NAMALWA (cell line): ENCODE measurements around the gene OSBPL9.
"Not testable (repeated sequence)": the region's sequence is repeated elsewhere in the genome, so short reads cannot be mapped to it uniquely, and the experiment has no call there.

Source experiments
- DNase-seq: peaks from one replicate; pipeline ENCODE4 v3.0.0-alpha.2; 2015; ENCODE audit warnings: low spot score

OSBPL9 gene

DNA sequence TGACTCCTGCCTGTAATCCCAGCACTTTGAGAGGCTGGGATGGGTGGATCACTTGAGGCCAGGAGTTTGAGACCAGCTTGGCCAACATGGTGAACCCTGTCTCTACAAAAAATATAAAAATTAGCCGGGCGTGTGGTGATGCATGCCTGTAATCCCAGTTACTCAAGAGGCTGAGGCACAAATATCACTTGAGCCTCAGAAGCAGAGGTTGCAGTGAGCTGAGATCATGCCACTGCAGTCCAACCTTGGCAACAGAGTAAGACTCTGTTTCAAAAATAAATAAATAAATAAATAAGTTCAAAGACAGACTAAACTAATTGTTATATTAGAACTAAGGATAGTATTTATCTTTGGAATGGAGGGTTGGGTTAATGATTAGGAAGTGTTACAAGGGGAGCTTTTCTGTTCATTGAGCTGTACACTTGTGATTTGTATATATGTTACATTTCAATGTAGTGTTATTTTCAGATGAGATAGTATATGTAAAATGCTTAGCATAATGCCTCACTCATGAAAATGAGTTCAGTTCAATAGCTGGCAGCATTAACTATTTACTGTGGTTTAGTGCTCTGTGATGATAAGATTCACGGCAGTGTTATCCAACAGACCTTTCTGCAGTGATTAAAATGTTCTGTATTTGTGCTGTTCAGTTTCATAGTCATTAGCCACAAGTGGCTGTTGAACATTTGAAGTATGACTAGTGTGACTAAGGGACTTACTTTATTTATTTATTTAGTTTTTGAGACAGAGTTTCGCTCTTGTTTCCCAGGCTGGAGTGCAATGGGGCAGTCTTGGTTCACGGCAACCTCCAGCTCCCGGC is 47.7 kb downstream of the OSBPL9 start:
- DNase-seq, result no peak

DNA sequence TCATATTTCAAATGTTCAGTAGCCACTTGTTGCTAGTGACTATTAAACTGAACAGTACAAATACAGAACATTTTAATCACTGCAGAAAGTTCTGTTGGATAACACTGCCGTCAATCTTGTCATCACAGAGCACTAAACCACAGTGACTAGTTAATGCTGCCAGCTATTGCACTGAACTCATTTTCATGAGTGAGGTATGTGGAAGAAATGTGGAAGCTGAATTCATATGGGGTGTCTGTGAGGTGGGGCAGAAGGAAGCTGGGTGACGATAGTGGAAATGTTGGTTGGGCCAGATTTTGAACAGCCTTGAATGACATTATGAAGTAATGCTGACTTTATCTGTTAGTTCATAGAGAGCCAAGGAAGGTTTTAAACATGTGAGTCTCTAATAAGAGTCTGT is 49.6 kb downstream of the OSBPL9 start:
- DNase-seq, result no peak

DNA sequence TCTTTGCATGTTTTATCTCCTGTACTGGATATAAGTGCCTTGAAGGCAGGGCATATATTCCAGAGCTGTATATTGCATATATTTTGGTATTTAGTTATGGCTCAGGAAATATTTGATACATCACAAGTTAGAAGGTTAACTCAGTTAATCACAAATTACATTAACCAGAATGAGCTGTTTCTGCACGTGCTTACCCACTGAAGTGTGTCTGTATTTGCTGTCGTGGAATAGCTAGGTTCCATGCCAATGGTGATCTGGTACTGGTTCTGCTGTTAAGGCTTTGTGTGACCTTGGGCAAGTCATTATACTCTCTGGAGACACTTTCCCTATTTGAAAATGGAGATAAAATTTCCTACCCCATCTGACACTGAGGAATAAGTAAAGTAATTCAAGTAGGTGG is 50.7 kb downstream of the OSBPL9 start:
- DNase-seq, result no peak

DNA sequence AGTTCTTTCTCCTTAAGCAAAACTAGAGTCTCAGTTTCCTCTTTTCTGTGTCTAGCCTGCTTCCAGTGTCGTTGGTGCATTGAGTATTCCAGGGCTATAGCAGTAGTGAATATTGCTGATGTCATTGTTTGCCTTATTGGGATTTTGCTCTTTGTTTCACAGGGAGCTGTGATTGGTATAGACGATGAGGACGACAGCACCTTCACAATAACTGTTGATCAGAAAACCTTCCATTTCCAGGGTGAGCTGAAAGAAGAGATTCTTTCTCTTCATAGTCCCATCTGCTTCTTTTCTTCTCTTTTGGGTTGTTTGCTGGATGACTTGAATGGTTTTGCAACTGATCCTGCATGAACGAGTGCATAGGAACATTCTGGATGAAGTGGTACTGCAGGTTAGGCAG is 52.4 kb downstream of the OSBPL9 start:
- DNase-seq, result no peak

DNA sequence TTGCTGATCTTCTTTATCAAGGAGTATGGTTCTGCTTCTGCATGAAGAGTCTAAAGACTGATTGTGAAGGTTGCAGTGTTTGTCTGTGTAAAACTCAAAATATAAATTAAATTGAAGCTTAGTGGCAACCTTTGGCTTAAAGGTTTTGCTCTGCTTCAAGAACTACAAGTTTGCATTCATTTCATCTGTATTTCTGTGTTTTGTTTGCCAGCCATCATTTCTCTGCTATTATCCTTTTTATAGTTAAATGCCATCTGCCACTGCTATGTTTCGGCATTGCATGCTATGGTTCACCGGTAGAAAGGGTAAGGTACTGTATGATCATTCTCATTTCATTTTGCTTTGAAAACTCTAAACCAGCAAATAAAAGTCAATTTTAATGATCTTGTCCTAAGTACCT is 52.9 kb downstream of the OSBPL9 start:
- no peak for DNase-seq

DNA sequence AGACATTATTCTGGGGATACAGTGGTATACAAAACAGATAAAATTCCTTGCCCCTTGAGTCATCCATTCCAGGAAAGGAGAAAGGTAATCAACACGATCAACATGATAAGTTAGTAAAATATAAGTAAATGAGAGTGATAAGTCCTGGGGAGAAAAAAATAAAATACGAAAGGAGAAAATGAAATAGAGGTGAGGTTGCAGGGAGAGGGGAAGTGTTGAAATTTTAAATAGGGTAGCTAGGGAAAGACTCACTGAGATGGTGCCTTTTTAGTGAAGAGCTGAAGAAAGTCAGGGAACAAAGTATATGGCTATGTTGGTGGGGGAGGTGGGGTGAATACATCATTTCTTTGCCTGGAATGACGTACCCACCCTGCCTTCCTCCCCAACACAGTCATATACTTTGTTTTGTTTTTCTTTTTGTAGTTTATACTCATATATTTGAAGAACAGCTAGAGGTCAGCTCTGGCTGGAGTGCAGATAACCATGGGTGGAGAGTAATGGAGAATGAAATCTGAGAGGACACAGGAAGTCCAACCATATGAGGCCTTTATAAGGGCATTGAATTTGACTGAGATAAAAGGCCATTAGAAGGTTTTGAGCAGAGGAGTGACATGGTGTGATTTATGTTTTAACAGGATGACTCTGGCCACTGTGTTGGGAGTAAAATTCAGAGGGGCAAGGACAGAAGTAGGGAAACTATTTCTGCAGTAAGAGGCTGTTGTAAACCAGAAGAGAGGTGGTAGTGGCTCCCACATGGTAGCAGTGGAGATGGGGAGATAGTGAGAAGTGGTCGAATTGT is 54.8 kb downstream of the OSBPL9 start:
- no peak for DNase-seq

DNA sequence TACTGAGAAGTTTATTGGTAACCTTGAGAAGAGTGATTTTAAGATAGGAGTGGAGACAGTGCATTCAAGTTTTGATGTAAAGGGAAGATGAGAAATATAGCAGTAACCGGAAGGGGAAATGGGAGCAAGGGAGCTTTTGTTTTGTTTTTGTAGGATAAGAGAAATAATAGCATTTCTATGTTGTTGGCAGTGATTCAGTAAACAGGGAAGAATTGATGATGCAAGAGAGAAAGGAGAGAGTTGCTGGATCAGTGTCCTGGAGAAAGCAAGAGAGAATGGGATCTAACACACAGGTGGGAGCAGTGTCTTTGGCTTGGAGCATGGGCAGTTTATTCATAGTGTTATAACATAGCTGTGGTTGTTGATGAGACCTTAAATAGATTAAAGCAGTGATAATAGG is 56.4 kb downstream of the OSBPL9 start:
- no peak for DNase-seq

DNA sequence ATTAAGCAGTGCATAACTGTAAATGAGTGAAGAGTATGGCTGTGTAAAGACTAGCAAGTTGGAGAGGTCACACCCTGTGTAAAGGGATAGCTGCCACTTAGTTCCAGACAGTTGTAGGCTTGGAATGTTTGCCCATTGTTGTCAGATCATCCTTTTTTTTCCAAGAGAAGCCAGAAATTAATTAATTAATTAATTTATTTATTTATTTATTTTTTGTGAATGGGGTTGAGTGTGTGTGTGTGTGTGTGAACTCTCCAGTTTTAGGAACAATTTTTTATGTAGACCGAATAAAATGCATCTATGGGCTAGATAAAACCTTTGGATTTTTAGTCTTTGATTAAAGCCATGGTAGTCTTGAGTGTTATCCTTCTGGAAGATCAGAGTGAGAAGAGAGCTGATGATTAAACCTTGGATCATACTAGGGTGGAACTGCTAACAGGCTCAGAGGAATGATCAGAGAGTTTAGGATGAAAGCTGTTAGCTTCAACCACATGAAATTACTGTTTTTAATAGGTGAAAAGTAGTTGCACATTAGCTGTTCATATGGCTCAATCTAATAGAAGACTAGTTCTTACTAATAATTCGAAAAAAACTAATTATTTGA is 58.4 kb downstream of the OSBPL9 start:
- DNase-seq, result no peak

DNA sequence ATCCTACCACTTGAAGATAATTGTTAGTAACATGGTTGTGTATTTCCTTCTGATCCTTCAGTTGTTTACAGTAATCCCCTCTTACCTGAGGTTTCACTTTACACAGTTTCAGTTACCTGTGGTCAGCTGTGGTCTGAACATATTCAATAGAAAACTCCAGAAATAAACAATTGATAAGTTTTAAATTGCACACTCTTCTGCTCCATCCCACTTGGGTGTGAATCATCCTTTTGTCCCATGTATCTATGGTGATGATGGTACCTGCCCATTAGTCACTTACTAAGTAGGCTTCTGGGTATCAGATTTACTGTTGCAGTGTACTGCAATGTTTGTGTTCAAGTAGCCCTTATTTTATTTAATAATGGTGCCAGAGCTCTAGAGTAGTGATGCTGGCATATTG is 62.5 kb downstream of the OSBPL9 start:
- no peak for DNase-seq

DNA sequence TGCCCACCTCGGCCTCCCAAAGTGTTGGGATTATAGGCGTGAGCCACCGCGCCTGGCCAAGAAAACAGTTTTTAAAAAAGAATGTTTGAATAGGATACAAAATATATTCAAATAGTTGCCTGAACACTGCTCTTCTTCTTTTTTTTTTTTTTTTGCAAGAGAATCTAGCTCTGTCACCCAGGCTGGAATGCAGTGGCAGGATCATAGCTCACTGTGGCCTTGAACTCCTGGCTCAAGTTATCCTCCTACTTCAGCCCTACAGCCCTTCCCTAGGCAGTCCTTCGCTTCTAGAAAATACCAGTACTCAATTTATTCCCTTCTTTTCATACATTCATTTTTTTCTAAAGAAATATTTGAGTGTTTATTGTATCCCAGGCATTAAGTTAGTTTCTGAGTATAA is 67.9 kb downstream of the OSBPL9 start:
- no peak for DNase-seq

DNA sequence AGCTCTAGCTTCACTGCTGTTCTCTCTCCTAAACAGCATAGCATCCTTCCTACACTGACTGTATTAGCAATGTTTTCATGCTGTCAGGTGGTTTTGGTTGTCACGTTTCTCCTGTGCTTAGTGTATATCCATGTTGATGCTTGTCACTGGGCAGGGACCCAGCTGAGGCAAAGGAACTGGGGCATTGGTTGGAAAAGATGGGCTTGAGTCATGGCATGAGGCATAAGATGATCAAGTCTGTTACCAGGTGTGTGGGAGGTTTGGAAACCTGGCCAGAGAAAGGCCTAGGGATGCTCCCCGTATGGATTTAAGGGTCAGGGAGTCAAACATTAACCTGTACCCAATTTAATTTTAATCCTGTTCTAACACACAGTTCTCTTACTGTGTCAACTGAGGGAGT is 69.6 kb downstream of the OSBPL9 start:
- DNase-seq, result no peak

DNA sequence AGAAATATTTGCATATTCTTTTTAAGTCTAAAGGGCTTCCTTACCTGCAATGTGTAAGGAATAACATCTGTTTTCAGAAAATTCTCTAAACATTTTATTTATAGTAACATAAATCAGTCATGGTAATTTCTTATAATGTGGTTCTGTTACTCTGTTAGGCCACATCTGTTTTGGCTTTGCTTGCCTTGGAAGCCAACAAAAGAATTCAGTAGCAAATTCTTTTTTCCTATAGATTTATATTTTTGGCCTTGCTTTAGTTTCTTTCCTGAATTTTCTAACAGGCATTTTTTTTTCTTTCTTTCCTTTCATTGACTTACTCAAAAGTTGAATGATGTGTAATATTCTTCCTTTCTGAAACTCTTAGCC is 72.2 kb downstream of the OSBPL9 start:
- no peak for DNase-seq

DNA sequence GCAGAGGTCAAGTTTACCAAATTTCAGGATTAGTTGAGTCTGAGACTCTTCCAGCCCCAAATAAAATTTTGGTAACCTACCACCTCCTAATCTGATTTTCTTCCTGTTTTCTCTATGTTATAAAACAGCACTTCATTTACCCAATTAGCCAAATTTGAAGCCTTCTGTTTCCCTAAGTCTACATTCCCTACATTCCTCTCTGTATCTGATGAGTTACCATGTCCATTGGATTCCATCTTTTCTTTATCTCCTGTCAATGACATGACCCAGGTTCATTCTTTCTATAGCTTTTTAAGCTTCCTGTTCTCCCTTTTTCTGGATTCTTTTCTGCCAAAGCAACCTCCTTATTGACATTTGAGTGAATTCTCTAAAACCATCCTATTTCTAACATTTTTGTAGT is 72.8 kb downstream of the OSBPL9 start:
- DNase-seq, result no peak

DNA sequence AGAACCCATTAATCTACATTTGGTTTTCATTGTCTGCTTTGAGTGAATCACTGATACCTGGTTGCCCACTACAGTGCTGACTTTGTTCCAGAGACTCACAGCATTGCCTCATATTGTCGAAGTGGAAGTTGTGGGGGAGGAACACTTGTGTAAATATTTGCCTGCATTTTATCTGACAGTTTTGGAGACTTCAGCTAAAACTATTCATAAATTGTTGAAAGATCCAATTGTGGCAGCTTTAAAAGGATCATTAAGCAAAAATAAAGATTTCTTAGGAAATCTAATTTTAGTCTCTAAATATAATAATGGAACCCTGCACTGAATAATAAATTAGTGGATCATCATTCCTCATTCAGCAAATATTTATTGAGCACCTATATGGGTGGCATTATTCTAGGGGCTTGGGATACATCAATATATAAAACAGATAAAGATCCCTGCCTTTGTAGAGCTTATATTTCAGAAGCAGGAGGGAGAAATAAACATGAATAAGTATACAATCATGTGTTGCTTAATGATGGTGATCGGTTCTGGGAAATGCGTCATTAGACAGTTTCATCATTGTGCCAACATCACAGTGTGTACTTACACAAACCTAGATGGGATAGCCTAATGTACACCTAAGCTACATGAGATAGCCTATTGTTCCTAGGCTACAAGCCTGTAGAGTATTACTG is 73.5 kb downstream of the OSBPL9 start:
- DNase-seq, result no peak

DNA sequence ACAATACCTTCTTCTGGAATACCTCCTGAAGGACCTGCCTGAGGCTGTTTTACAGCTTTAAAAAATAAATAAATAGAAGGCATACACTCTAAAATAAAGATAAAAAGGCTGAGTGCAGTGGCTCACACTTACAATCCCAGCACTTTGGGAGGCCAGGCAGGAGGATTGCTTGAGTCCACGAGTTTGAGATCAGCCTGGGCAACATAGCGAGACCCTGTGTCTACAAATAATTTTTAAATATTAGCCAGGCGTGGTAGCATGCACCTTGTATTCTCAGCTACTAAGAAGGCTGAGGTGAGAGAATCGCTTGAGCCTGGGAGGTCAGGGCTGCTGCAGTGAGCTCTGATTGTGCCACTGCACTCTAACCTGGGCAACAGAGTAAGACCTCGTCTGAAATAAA is 75.0 kb downstream of the OSBPL9 start:
- no peak for DNase-seq

DNA sequence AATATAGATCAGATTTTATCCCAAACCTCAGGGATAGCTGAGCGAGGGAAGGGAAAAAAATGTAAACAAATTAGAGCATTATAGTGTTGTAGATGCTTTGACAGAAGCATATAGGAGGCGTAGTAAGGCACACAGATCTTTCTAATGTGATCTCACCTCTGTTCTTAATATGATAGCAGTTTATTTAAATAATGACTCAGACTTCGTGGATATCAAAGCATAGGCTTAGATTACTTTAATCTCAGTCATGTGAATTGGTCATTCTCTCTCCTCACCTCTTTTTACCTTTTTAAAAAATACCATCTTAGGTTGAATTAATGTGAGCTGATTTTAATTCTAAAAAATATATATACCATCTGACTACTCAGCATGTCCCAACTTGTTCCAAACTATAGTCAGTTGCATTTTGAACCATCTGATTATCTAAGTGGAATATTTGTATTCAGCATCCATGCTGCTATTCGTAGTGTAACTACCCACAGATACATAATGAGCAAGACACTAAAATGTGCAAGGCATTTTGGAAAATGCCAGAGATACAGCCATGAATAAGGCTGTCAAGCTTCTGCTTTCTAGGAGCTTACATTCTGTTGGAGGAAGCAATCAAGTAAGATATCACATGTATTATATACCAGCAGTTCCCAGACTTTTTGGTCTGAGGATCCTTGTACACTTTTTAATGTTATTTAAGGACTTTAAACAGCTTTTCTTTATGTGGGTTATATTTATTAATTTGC is 76.7 kb downstream of the OSBPL9 start:
- DNase-seq, result no peak

DNA sequence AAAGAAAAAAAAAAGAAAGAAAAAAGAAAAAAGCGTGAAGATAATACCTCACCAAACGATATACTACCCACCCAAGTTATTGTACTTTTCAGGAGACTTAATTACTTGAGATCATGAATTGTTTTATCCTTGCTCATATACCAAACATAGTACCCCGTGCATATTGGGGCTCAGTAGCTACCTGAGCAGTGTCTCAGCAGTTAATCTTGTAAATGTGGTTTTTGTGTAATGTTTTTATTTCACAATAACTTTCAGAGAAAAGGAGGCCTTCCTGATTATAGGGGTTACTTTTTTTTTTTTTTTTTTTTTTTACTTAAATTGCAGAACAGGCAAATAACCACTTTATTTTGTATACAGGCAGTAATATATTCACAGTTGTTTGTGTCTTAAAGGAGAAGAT is 80.3 kb downstream of the OSBPL9 start:
- no peak for DNase-seq

DNA sequence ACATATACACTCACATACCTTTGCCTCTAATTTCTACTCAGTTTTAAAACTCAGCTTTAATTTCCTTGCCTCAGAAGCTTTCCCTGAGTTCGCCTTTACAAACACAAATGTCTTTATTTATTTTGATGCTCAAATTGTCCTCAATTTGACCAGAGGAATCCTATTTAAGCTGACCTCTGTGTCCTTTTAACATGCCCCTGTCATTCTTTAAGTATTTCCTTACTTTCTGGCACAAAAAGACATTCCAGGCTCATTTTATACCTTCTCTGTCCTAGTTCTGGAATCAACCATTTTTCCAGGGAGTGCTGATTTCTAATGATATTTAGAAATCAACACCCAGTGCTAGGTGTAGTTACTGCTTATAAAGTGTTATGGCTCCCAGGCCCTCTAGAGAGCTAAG is 82.5 kb downstream of the OSBPL9 start:
- DNase-seq, result no peak

DNA sequence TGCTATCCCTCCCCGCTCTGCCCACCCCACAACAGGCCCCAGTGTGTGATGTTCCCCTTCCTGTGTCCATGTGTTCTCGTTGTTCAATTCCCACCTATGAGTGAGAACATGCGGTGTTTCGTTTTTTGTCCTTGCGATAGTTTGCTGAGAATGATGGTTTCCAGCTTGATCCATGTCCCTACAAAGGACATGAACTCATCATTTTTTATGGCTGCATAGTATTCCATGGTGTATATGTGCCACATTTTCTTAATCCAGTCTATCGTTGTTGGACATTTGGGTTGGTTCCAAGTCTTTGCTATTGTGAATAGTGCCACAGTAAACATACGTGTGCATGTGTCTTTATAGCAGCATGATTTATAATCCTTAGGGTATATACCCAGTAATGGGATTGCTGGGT is 84.9 kb downstream of the OSBPL9 start:
- not testable (repeated sequence) for DNase-seq

DNA sequence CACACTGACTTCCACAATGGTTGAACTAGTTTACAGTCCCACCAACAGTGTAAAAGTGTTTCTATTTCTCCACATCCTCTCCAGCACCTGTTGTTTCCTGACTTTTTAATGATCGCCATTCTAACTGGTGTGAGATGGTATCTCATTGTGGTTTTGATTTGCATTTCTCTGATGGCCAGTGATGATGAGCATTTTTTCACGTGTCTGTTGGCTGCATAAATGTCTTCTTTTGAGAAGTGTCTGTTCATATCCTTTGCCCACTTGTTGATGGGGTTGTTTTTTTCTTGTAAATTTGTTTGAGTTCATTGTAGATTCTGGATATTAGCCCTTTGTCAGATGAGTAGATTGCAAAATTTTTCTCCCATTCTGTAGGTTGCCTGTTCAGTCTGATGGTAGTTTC is 85.3 kb downstream of the OSBPL9 start:
- not testable (repeated sequence) for DNase-seq

DNA sequence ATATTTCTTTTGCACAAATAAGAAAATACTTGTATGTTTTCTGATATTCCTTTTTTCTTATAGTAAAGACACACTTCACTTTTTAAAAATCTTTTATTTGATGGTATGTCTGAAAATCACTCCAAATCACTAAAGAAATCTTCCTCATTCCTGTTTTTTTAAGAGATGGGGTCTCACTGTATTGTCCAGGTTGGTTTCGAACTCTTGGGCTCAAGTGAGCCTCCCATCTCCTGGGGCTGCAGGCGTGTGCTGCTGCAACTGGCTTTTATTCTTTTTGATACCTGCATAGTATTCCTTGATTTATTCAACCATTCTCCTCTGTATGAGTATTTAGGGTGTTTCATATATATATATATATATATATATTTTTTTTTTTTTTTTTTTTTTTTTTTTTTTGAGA is 88.1 kb downstream of the OSBPL9 start:
- no peak for DNase-seq
